Measurements from ENCODE around the gene CFAP61. TPM values are rescaled to one million over a fixed set of nuclear protein-coding genes. Genes with fewer than 3 reads are reported as not detected.

The CFAP61 gene
- total RNA-seq, 4 donors from 2014 or later: 17.1 to 94.8 (median 41.4) TPM

GRCh38 chr20:20139403-20139802 lies 87.1 kb downstream of the CFAP61 start:
- intact Hi-C loops (cut with DNase I; ENCODE audit: low total_unique reads): loop anchor here (2.0 kb wide), 2 partner anchors 65 to 73 kb away; no protein-coding TSS in a partner anchor

GRCh38 chr20:20143165-20143564 lies 90.8 kb downstream of the CFAP61 start:
- intact Hi-C loops (cut with DNase I; ENCODE audit: low total_unique reads): no loop called here
- no peak for DNase-seq

More at GRCh38 chr20:20139403-20139802, 87.1 kb downstream of the CFAP61 start:
- in situ Hi-C loops (cut with MboI; ENCODE audit: low sequenced_read_pairs in 4 of 4): no loop called here
- peak in 1 of 2 donors; percentile 11 for ATAC-seq
- H3K4me1 ChIP-seq: peaks cover 32 to 43% of the 10 kb centered on the region in 2 donors
- peak overlapping the region in 1 of 4 donors; percentile 7 for H3K4me3 ChIP-seq
- peak overlapping the region; percentile 92 to 97 (median 96) for H3K27ac ChIP-seq
- no peaks in the 10 kb centered on the region for H3K36me3 ChIP-seq
- H3K9me3 ChIP-seq: no peaks in the 10 kb centered on the region
- TF ChIP-seq POLR2A (IDR thresholded peaks at IDR 0.05) (no peak), CTCF (IDR thresholded peaks at IDR 0.05 in 4 of 5, conservative IDR thresholded peaks at IDR 0.05 in 1 of 5) (no peak)
- DNase-seq: no peak
- no peaks in the 10 kb centered on the region for H3K27me3 ChIP-seq

GRCh38 chr20:20143646-20144045 lies 91.3 kb downstream of the CFAP61 start:
- H3K9me3 ChIP-seq: no peaks in the 10 kb centered on the region
- H3K27ac ChIP-seq: peak overlapping the region; percentile 7 to 63 (median 24)
- H3K4me3 ChIP-seq: no peak overlapping the region
- peaks cover 13 to 24% of the 10 kb centered on the region in 2 donors for H3K4me1 ChIP-seq
- ATAC-seq (no peak), DNase-seq (no peak)
- in situ Hi-C loops (cut with MboI; ENCODE audit: low sequenced_read_pairs in 4 of 4) (no loop called here), intact Hi-C loops (cut with DNase I; ENCODE audit: low total_unique reads) (no loop called here)
- H3K27me3 ChIP-seq: no peaks in the 10 kb centered on the region
- H3K36me3 ChIP-seq: no peaks in the 10 kb centered on the region
- TF ChIP-seq CTCF (IDR thresholded peaks at IDR 0.05 in 4 of 5, conservative IDR thresholded peaks at IDR 0.05 in 1 of 5) (no peak), POLR2A (IDR thresholded peaks at IDR 0.05) (no peak)

More at GRCh38 chr20:20143165-20143564, 90.8 kb downstream of the CFAP61 start:
- peak overlapping the region in 3 of 4 donors; percentile 8 to 63 (median 39) for H3K27ac ChIP-seq
- ATAC-seq: no peak
- no peaks in the 10 kb centered on the region for H3K36me3 ChIP-seq
- H3K9me3 ChIP-seq: no peaks in the 10 kb centered on the region
- in situ Hi-C loops (cut with MboI; ENCODE audit: low sequenced_read_pairs in 4 of 4): no loop called here
- no peaks in the 10 kb centered on the region for H3K27me3 ChIP-seq
- TF ChIP-seq POLR2A (IDR thresholded peaks at IDR 0.05): no peak
- TF ChIP-seq CTCF (IDR thresholded peaks at IDR 0.05 in 4 of 5, conservative IDR thresholded peaks at IDR 0.05 in 1 of 5): no peak
- no peak overlapping the region for H3K4me3 ChIP-seq
- H3K4me1 ChIP-seq: peaks cover 18 to 25% of the 10 kb centered on the region in 2 donors

GRCh38 chr20:20148779-20149178 lies 96.4 kb downstream of the CFAP61 start:
- peak overlapping the region in 3 of 4 donors; percentile 27 to 72 (median 45) for H3K27ac ChIP-seq
- no peaks in the 10 kb centered on the region for H3K9me3 ChIP-seq
- no peak for DNase-seq
- H3K4me1 ChIP-seq: peaks cover 23 to 31% of the 10 kb centered on the region in 2 donors
- H3K36me3 ChIP-seq: no peaks in the 10 kb centered on the region
- peak; percentile 63 to 69 for ATAC-seq
- H3K27me3 ChIP-seq: no peaks in the 10 kb centered on the region
- TF ChIP-seq POLR2A (IDR thresholded peaks at IDR 0.05) (no peak), CTCF (IDR thresholded peaks at IDR 0.05 in 4 of 5, conservative IDR thresholded peaks at IDR 0.05 in 1 of 5) (no peak)
- in situ Hi-C loops (cut with MboI; ENCODE audit: low sequenced_read_pairs in 4 of 4) (loop anchor here in 1 of 4 donors (5.0 kb wide), 1 partner anchor 59 kb away; no protein-coding TSS in a partner anchor), intact Hi-C loops (cut with DNase I; ENCODE audit: low total_unique reads) (no loop called here)
- H3K4me3 ChIP-seq: no peak overlapping the region

DNA sequence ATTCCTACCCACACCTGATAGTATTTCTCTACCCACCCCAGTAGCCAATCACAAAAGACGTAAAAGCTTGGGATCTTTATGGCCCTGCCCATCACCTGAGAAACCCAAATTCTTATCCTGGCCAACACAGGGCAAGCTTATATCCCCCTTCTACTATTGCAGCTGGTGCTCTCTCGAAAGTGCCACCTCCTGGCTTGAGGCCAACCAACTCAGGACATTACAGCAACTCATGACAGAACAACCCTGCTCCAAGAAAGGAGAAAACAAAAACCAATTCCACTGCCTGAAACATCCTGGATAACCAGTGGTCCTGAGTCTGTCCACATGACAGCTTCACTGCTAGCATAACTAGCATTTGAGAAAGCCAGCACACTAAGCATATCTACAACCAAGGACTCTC lies 97.9 kb downstream of the CFAP61 start:
- Histone ChIP-seq H3K4me3 (no peak overlapping the region), H3K27me3 (no peaks in the 10 kb centered on the region), H3K36me3 (no peaks in the 10 kb centered on the region), H3K4me1 (peaks cover 23 to 31% of the 10 kb centered on the region in 2 donors), H3K9me3 (no peaks in the 10 kb centered on the region), H3K27ac (peak overlapping the region in 2 of 4 donors; percentile 37 to 45)
- in situ Hi-C loops (cut with MboI; ENCODE audit: low sequenced_read_pairs in 4 of 4): no loop called here
- no peak for TF ChIP-seq CTCF (IDR thresholded peaks at IDR 0.05 in 4 of 5, conservative IDR thresholded peaks at IDR 0.05 in 1 of 5)
- intact Hi-C loops (cut with DNase I; ENCODE audit: low total_unique reads): no loop called here
- DNase-seq (peak; percentile 48 to 68), ATAC-seq (peak; percentile 62 to 70)
